HCT116 (cell line): ENCODE results near the gene TAF11L2. TPM values are rescaled to one million over a fixed set of nuclear protein-coding genes. Genes with fewer than 3 reads are reported as not detected.

Source experiments
- ATAC-seq: fragments of 200-7000 bp; cut with Tn5 transposase; 2 replicates; pipeline ENCODE4 v1.9.1; 2020; ENCODE audit warnings: mild to moderate bottlenecking, moderate library complexity
- BruUV-seq: library from RNA; stranded (reverse); fragments of 400-500 nt; replicated peaks from 2 replicates; lab custom pipeline; 2021; lab: Mats Ljungman, UMichigan
- CTCF ChIA-PET: fragments of 300-600 bp; sonication (Branson Sonifier 250); formaldehyde crosslinking; loops from one replicate; lab custom pipeline; 2021; ENCODE audit warnings: antibody characterized with exemption; lab: Charles Lee
- POLR2A ChIA-PET: fragments of 300-600, 350-600 bp; sonication (Branson Sonifier 250); formaldehyde crosslinking; loops from one replicate; lab custom pipeline; 2021; ENCODE audit warnings: antibody characterized with exemption; lab: Charles Lee
- RAD21 ChIA-PET, 2 experiments: fragments of 300-600 bp; sonication (Branson Sonifier 250); formaldehyde crosslinking; loops; one replicate each; lab custom pipeline; 2023; ENCODE audit warnings: low total read pairs in 2 of 2; ENCODE audit not compliant: uncharacterized antibody in 2 of 2, unreplicated experiment in 2 of 2, low non-redundant PET in 1 of 2; lab: Charles Lee
- DNase-seq: peaks from one replicate; pipeline ENCODE4 v3.0.0-alpha.2; 2010; ENCODE audit warnings: low read depth, low spot score
- H2AFZ ChIP-seq: fragments of 200-600 bp; shearing (Covaris generic), sonication (generic); 2 replicates; pipeline ENCODE4 v1.6.1; 2017; ENCODE audit warnings: low read depth, mixed run types, mixed read lengths, antibody characterized with exemption, low read length; ENCODE audit not compliant: poor library complexity, severe bottlenecking
- H3K27ac ChIP-seq: 2 replicates; pipeline ENCODE4 v1.5.1; 2012; ENCODE audit warnings: low read depth, low read length
- H3K27me3 ChIP-seq: fragments of 200-600 bp; sonication (generic); 2 replicates; pipeline ENCODE4 v1.6.1; 2016; ENCODE audit warnings: mixed run types, low read length, mixed read lengths; ENCODE audit not compliant: insufficient read depth
- H3K36me3 ChIP-seq, 2 experiments: fragments of 200-500 bp in 1 of 2; fragments of 200-600 bp in 1 of 2; sonication (Bioruptor generic) in 1 of 2; sonication (generic) in 1 of 2; 2 replicates each; pipeline versions ENCODE4 v1.5.1 to v1.6.1; 2014 to 2016; ENCODE audit warnings: low read length in 2 of 2, inconsistent platforms in 1 of 2, mixed read lengths in 1 of 2, mixed run types in 1 of 2; ENCODE audit not compliant: insufficient read depth in 2 of 2, control insufficient read depth in 1 of 2
- H3K4me1 ChIP-seq, 2 experiments: fragments of 200-600 bp in 1 of 2; sonication (generic) in 1 of 2; 2 replicates each; pipeline versions ENCODE4 v1.5.1 to v1.6.1; 2012 to 2017; ENCODE audit warnings: low read length in 2 of 2, inconsistent platforms in 1 of 2, mild to moderate bottlenecking in 1 of 2, mixed read lengths in 1 of 2, mixed run types in 1 of 2, moderate library complexity in 1 of 2; ENCODE audit not compliant: insufficient read depth in 2 of 2, control insufficient read depth in 1 of 2
- H3K4me2 ChIP-seq: fragments of 200-600 bp; sonication (generic); 2 replicates; pipeline ENCODE4 v1.6.1; 2017; ENCODE audit warnings: mixed run types, low read length, mixed read lengths
- H3K4me3 ChIP-seq, 2 experiments: fragments of 200-600 bp in 1 of 2; sonication (generic) in 1 of 2; replicated peaks in 1 of 2; 2 replicates each; pipeline ENCODE4 v1.5.1; 2011 to 2016; ENCODE audit warnings: low read length in 2 of 2, control low read depth in 1 of 2, low read depth in 1 of 2, mild to moderate bottlenecking in 1 of 2, mixed read lengths in 1 of 2, mixed run types in 1 of 2
- H3K79me2 ChIP-seq: fragments of 200-600 bp; sonication (generic); 2 replicates; pipeline ENCODE4 v1.6.1; 2017; ENCODE audit warnings: mild to moderate bottlenecking, mixed run types, low read length, moderate library complexity, mixed read lengths; ENCODE audit not compliant: insufficient read depth
- H3K9ac ChIP-seq: fragments of 200-600 bp; sonication (generic); 2 replicates; pipeline ENCODE4 v1.6.1; 2016; ENCODE audit warnings: low read length, mixed read lengths
- H3K9me2 ChIP-seq: fragments of 200-600 bp; sonication (generic), shearing (Covaris generic); 2 replicates; pipeline ENCODE4 v1.6.1; 2017; ENCODE audit warnings: mixed run types, mild to moderate bottlenecking, moderate library complexity; ENCODE audit not compliant: insufficient read depth
- H3K9me3 ChIP-seq, 2 experiments: fragments of 200-500 bp in 1 of 2; fragments of 200-600 bp in 1 of 2; sonication (Bioruptor generic) in 1 of 2; sonication (generic) in 1 of 2; 2 replicates each; pipeline ENCODE4 v1.6.1; 2014 to 2017; ENCODE audit warnings: low read length in 2 of 2, mixed read lengths in 2 of 2, inconsistent platforms in 1 of 2, low read depth in 1 of 2, mild to moderate bottlenecking in 1 of 2, mixed run types in 1 of 2, moderate library complexity in 1 of 2; ENCODE audit not compliant: control insufficient read depth in 1 of 2, insufficient read depth in 1 of 2
- H4K20me1 ChIP-seq: fragments of 200-600 bp; sonication (generic), shearing (Covaris generic); 2 replicates; pipeline ENCODE4 v1.6.1; 2017; ENCODE audit warnings: mixed run types, mild to moderate bottlenecking, moderate library complexity; ENCODE audit not compliant: insufficient read depth
- CBX3 ChIP-seq: IDR thresholded peaks from 2 replicates; pipeline ENCODE4 v1.6.1; 2012; ENCODE audit warnings: low read depth
- CEBPB ChIP-seq: IDR thresholded peaks from 2 replicates; pipeline ENCODE4 v1.6.1; 2012; ENCODE audit warnings: low read depth
- EGR1 ChIP-seq: IDR thresholded peaks from 2 replicates; pipeline ENCODE4 v1.6.1; 2012; ENCODE audit warnings: low read depth
- ELF1 ChIP-seq: IDR thresholded peaks from 2 replicates; pipeline ENCODE4 v1.6.1; 2012; ENCODE audit warnings: low read depth, borderline replicate concordance
- EZH2 ChIP-seq: fragments of 200-600 bp; sonication (generic); IDR thresholded peaks from 2 replicates; pipeline ENCODE4 v1.6.1; 2017; ENCODE audit warnings: antibody characterized with exemption, mixed run types
- FOSL1 ChIP-seq: IDR thresholded peaks from 2 replicates; pipeline ENCODE4 v1.6.1; 2012; ENCODE audit warnings: low read depth
- POLR2A ChIP-seq: IDR thresholded peaks from 2 replicates; pipeline ENCODE4 v1.7.0; 2011; ENCODE audit warnings: borderline replicate concordance; ENCODE audit not compliant: insufficient read depth, insufficient read length; ENCODE audit errors: extremely low read depth
- POLR2AphosphoS5 ChIP-seq: IDR thresholded peaks from 2 replicates; pipeline ENCODE4 v1.6.1; 2011; ENCODE audit warnings: mild to moderate bottlenecking, low read depth, low read length, moderate library complexity
- SRF ChIP-seq: IDR thresholded peaks from 2 replicates; pipeline ENCODE4 v1.6.1; 2012; ENCODE audit warnings: low read depth
- TCF7L2 ChIP-seq: IDR thresholded peaks from 2 replicates; pipeline ENCODE4 v1.7.0; 2011; ENCODE audit warnings: borderline replicate concordance, inconsistent platforms; ENCODE audit not compliant: insufficient read depth, insufficient read length; ENCODE audit errors: extremely low read depth
- ZNF274 ChIP-seq: fragments of 200-500 bp; sonication (Bioruptor generic); IDR thresholded peaks from 2 replicates; pipeline ENCODE4 v1.6.1; 2014; ENCODE audit warnings: mild to moderate bottlenecking, low read depth, low read length, inconsistent platforms
- intact Hi-C: fragments of 100-400 bp; cut with micrococcal nuclease; formaldehyde crosslinking; loops from 2 replicates; pipeline ENCODE4 v1.10.0; 2022
- total RNA-seq: library from RNA; stranded (reverse); gene quantifications from one replicate; pipeline ENCODE4 v1.2.1, GENCODE V29; 2021; ENCODE audit not compliant: unreplicated experiment
- TF ChIP-seq, protein P1 (sequence below): IDR thresholded peaks from 2 replicates; pipeline ENCODE4 v1.6.1; 2011; ENCODE audit warnings: mild to moderate bottlenecking, low read length, moderate library complexity; ENCODE audit not compliant: insufficient replicate concordance; ENCODE audit errors: extremely low read depth
- TF ChIP-seq, protein P2 (sequence below): IDR thresholded peaks from 2 replicates; pipeline ENCODE4 v1.6.1; 2012

The TAF11L2 gene
- total RNA-seq, 1 experiment from 2014 or later: not detected

GRCh38 chr5:17492770-17493169, 5.3 kb upstream of the TAF11L2 start:
- Histone ChIP-seq H3K4me1 (no peaks in the 10 kb centered on the region), H2AFZ (no peak overlapping the region), H3K4me2 (no peak overlapping the region), H3K27me3 (no peaks in the 10 kb centered on the region), H3K9ac (no peak overlapping the region), H3K9me2 (no peaks in the 10 kb centered on the region), H3K4me3 (no peak overlapping the region), H3K9me3 (peaks cover 0 to 7% of the 10 kb centered on the region in 2 experiments; a peak in 1 of 4 replicates), H4K20me1 (no peaks in the 10 kb centered on the region), H3K79me2 (no peaks in the 10 kb centered on the region), H3K36me3 (no peaks in the 10 kb centered on the region), H3K27ac (no peak overlapping the region)
- ATAC-seq (no peak), DNase-seq (no peak)
- TF ChIP-seq POLR2AphosphoS5 (no peak), EGR1 (no peak), CBX3 (no peak), ELF1 (no peak), CEBPB (no peak), FOSL1 (no peak), ZNF274 (no peak), EZH2 (no peak), TCF7L2 (no peak), POLR2A (no peak), SRF (no peak)
- TF ChIP-seq, protein P1, sequence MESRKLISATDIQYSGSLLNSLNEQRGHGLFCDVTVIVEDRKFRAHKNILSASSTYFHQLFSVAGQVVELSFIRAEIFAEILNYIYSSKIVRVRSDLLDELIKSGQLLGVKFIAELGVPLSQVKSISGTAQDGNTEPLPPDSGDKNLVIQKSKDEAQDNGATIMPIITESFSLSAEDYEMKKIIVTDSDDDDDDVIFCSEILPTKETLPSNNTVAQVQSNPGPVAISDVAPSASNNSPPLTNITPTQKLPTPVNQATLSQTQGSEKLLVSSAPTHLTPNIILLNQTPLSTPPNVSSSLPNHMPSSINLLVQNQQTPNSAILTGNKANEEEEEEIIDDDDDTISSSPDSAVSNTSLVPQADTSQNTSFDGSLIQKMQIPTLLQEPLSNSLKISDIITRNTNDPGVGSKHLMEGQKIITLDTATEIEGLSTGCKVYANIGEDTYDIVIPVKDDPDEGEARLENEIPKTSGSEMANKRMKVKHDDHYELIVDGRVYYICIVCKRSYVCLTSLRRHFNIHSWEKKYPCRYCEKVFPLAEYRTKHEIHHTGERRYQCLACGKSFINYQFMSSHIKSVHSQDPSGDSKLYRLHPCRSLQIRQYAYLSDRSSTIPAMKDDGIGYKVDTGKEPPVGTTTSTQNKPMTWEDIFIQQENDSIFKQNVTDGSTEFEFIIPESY: no peak
- TF ChIP-seq, protein P2, sequence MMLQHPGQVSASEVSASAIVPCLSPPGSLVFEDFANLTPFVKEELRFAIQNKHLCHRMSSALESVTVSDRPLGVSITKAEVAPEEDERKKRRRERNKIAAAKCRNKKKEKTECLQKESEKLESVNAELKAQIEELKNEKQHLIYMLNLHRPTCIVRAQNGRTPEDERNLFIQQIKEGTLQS: no peak
- BruUV-seq: no TSS peak
- intact Hi-C loops: no loop called here
- ChIA-PET RAD21 (no interaction called here), POLR2A (no interaction called here), CTCF (no interaction called here)
